Transverse colon (tissue), 4 donors: ENCODE measurements around the gene TNFRSF1B. TPM values are rescaled to one million over a fixed set of nuclear protein-coding genes. Genes with fewer than 3 reads are reported as not detected.
A peak's percentile ranks its signal among the peaks of the same experiment; 100 is the strongest.

ENCODE experiments used
- DNase-seq: peaks from one replicate; pipeline ENCODE4 v3.0.0-alpha.2; 2019
- H3K27ac ChIP-seq, 4 donors: fragments of 200-600 bp; sonication (generic); 2 replicates each; pipeline ENCODE4 v1.5.1; 2016 to 2018; ENCODE audit warnings: inconsistent platforms in 4 of 4
- H3K27me3 ChIP-seq: fragments of 200-600 bp; sonication (generic); 2 replicates; pipeline ENCODE4 v1.5.1; 2017; ENCODE audit warnings: inconsistent platforms
- H3K36me3 ChIP-seq, 4 donors: fragments of 200-600 bp; sonication (generic); 2 replicates each; pipeline ENCODE4 v1.5.1; 2017 to 2019; ENCODE audit warnings: inconsistent platforms in 4 of 4
- H3K4me1 ChIP-seq, 4 donors: fragments of 200-600 bp; sonication (generic); 2 replicates each; pipeline ENCODE4 v1.5.1; 2017 to 2020; ENCODE audit warnings: inconsistent platforms in 4 of 4
- H3K4me3 ChIP-seq, 4 donors: fragments of 200-600 bp; sonication (generic); 1 replicate in 1 of 4; 2 replicates in 3 of 4; pipeline versions ENCODE4 v1.5.1 to v1.6.1; 2017 to 2019; ENCODE audit warnings: inconsistent platforms in 4 of 4
- H3K9me3 ChIP-seq, 2 donors: fragments of 200-600 bp; sonication (generic); 2 replicates each; pipeline ENCODE4 v1.5.1; 2017 to 2019; ENCODE audit warnings: inconsistent platforms in 2 of 2
- EP300 ChIP-seq: sonication (generic); formaldehyde crosslinking; IDR thresholded peaks from one replicate; pipeline ENCODE4 v1.6.1; 2017; ENCODE audit warnings: antibody characterized with exemption, low read depth
- POLR2A ChIP-seq: fragments of 450-650 bp; IDR thresholded peaks from one replicate; pipeline ENCODE4 v1.6.1; 2016; ENCODE audit warnings: antibody characterized with exemption, mild to moderate bottlenecking, moderate library complexity
- POLR2AphosphoS5 ChIP-seq, 3 donors: sonication (generic); formaldehyde crosslinking; IDR thresholded peaks; one replicate each; pipeline ENCODE4 v1.6.1; 2016; ENCODE audit warnings: antibody characterized with exemption in 3 of 3
- WGBS, 2 donors: methylation state at CpG; one replicate each; pipeline ENCODE4 v1.1.5; 2018; ENCODE audit warnings: low coverage in 1 of 2; 5-methylcytosine and 5-hydroxymethylcytosine counted together
- in situ Hi-C, 4 donors: fragments of 200-750 bp; cut with MboI; loops; one replicate each; pipeline versions ENCODE4 v1.15.0 to v1.15.1; 2017; ENCODE audit warnings: low sequenced_read_pairs in 3 of 4, low pct_ligation_motif_present in 1 of 4, low pct_unique_long_range_greater_than_20kb in 1 of 4
- intact Hi-C: fragments of 100-400 bp; cut with DNase I; formaldehyde crosslinking; loops from one replicate; pipeline ENCODE4 v1.15.1; 2023; ENCODE audit warnings: low total_unique reads
- total RNA-seq, 4 donors: library from RNA; depleted of rRNA; stranded (reverse); fragments of >200 nt; gene quantifications; one replicate each; pipeline ENCODE4 v1.1.0, GENCODE V29; 2016
- TF ChIP-seq, protein P1 (sequence below), 5 experiments: fragments of 200-600 bp in 3 of 5; fragments of 450-650 bp in 2 of 5; sonication (generic) in 3 of 5; IDR thresholded peaks; 1 replicate in 2 of 5; 2 replicates in 3 of 5; pipeline ENCODE4 v1.5.1; 2016 to 2017; ENCODE audit warnings: antibody characterized with exemption in 5 of 5, inconsistent platforms in 3 of 5, mild to moderate bottlenecking in 2 of 5, moderate library complexity in 1 of 5

The TNFRSF1B gene
- total RNA-seq, 4 donors from 2014 or later, result 11.1 to 17.3 (median 15.3) TPM

DNA sequence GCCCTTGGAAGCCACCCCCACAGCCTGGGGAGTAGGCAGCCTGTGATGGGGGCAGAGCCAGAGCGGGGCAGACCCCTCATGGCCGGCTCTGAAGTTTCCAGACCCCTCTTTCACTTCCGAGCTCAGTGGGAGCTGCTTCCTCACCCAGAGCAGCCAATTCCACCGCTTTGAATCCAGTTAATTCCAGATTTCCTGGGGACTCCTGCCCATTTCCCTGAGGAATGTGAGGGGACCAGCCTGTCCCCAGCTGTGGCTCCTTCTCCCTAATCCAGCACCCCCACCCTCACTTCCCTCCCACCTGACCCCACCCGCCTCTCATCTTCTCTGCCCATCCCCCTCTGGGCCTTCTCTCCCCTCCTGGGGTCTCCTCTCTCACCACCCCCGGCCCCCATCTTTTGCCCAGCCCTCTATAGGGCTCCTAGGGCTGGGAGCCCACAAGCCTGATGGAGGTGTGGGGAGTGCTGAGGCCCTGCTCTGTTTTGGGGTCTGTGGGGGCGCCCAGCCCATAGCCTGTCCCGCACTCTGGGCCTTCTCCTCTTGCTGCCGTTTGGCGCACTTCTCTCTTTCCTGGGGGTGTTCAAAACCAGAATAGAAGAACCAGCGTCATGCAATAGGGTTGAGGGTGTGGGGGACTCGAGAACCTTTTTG, 26.2 kb upstream of the TNFRSF1B start:
- H3K27me3 ChIP-seq, result no peaks in the 10 kb centered on the region
- H3K9me3 ChIP-seq, result no peaks in the 10 kb centered on the region
- peaks cover 9 to 29% (median 18%) of the 10 kb centered on the region in 4 donors for H3K4me1 ChIP-seq
- no peaks in the 10 kb centered on the region for H3K36me3 ChIP-seq
- DNase-seq, result no peak
- no peak overlapping the region for H3K4me3 ChIP-seq
- no peak for TF ChIP-seq POLR2A
- TF ChIP-seq, protein P1, sequence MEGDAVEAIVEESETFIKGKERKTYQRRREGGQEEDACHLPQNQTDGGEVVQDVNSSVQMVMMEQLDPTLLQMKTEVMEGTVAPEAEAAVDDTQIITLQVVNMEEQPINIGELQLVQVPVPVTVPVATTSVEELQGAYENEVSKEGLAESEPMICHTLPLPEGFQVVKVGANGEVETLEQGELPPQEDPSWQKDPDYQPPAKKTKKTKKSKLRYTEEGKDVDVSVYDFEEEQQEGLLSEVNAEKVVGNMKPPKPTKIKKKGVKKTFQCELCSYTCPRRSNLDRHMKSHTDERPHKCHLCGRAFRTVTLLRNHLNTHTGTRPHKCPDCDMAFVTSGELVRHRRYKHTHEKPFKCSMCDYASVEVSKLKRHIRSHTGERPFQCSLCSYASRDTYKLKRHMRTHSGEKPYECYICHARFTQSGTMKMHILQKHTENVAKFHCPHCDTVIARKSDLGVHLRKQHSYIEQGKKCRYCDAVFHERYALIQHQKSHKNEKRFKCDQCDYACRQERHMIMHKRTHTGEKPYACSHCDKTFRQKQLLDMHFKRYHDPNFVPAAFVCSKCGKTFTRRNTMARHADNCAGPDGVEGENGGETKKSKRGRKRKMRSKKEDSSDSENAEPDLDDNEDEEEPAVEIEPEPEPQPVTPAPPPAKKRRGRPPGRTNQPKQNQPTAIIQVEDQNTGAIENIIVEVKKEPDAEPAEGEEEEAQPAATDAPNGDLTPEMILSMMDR (IDR thresholded peaks at IDR 0.05), result no peak
- TF ChIP-seq POLR2AphosphoS5 (IDR thresholded peaks at IDR 0.05), result no peak
- H3K27ac ChIP-seq, result no peak overlapping the region
- in situ Hi-C loops, result no loop called here
- intact Hi-C loops, result no loop called here
- WGBS, 2 donors, result 86 to 100% methylated on average over 1 to 12 of the region's 12 CpGs

DNA sequence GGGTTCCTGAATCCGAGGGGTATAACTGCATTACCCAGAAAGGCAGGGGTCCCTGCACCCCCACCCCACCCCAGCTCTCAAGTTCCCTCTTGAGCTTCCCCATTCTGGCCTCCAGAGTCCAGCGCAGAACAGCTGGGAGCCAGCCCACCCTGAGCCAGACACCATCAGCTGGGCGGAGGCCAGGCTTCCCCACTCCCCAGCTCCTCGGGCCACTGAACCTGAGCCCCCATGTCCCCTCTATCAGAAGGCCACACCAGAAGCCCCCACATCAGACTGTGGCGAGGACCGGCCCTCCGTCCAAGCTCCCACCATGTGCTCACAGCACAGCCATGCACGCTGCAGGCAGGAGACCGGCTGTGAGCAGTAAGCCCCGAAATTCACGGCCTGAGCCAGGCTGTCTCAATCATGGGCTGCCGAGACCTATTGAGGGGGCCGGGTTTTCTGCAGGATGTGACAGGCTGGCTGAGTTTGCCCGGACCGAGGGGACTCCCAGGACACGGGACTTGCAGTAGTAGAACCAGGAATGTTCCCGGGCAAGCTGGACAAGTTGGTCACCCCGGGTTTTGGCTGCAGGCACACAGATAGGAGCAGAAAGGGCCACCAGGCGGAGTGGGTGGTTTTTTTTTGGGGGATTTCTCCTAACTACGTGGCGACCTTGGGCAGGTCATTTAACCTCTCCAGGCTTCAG, 25.5 kb upstream of the TNFRSF1B start:
- 81 to 100% methylated on average over 2 to 21 of the region's 21 CpGs for WGBS, 2 donors
- in situ Hi-C loops, result no loop called here
- Histone ChIP-seq H3K27me3 (no peaks in the 10 kb centered on the region), H3K4me3 (no peak overlapping the region), H3K9me3 (no peaks in the 10 kb centered on the region), H3K36me3 (no peaks in the 10 kb centered on the region), H3K27ac (no peak overlapping the region), H3K4me1 (peaks cover 7 to 31% (median 18%) of the 10 kb centered on the region in 4 donors)
- TF ChIP-seq, protein P1 (IDR thresholded peaks at IDR 0.05), result no peak
- no peak for TF ChIP-seq POLR2A
- no peak for TF ChIP-seq POLR2AphosphoS5 (IDR thresholded peaks at IDR 0.05)
- no peak for TF ChIP-seq EP300
- intact Hi-C loops, result no loop called here
- no peak for DNase-seq

DNA sequence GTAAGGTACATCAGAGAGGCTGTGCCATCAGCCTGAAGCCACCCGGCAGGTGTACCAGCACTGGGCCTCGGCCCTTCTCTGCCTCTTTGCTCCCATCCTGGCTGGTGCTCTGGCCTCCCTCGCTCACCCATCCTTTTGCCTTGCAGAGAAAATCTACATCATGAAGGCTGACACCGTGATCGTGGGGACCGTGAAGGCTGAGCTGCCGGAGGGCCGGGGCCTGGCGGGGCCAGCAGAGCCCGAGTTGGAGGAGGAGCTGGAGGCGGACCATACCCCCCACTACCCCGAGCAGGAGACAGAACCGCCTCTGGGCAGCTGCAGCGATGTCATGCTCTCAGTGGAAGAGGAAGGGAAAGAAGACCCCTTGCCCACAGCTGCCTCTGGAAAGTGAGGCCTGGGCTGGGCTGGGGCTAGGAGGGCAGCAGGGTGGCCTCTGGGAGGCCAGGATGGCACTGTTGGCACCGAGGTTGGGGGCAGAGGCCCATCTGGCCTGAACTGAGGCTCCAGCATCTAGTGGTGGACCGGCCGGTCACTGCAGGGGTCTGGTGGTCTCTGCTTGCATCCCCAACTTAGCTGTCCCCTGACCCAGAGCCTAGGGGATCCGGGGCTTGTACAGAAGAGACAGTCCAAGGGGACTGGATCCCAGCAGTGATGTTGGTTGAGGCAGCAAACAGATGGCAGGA, 24.5 kb upstream of the TNFRSF1B start:
- Histone ChIP-seq H3K9me3 (no peaks in the 10 kb centered on the region), H3K36me3 (no peaks in the 10 kb centered on the region), H3K4me1 (peaks cover 12 to 41% (median 23%) of the 10 kb centered on the region in 4 donors), H3K4me3 (no peak overlapping the region), H3K27ac (peak overlapping the region in 1 of 4 donors; percentile 81), H3K27me3 (no peaks in the 10 kb centered on the region)
- WGBS, 2 donors, result 86% methylated on average over 18 of the region's 18 CpGs; no CpG with 5 or more reads in 1 of the 2 donors
- DNase-seq, result no peak
- intact Hi-C loops, result no loop called here
- in situ Hi-C loops, result no loop called here
- TF ChIP-seq, protein P1 (IDR thresholded peaks at IDR 0.05), result no peak
- no peak for TF ChIP-seq EP300
- TF ChIP-seq POLR2AphosphoS5 (IDR thresholded peaks at IDR 0.05), result no peak
- no peak for TF ChIP-seq POLR2A

DNA sequence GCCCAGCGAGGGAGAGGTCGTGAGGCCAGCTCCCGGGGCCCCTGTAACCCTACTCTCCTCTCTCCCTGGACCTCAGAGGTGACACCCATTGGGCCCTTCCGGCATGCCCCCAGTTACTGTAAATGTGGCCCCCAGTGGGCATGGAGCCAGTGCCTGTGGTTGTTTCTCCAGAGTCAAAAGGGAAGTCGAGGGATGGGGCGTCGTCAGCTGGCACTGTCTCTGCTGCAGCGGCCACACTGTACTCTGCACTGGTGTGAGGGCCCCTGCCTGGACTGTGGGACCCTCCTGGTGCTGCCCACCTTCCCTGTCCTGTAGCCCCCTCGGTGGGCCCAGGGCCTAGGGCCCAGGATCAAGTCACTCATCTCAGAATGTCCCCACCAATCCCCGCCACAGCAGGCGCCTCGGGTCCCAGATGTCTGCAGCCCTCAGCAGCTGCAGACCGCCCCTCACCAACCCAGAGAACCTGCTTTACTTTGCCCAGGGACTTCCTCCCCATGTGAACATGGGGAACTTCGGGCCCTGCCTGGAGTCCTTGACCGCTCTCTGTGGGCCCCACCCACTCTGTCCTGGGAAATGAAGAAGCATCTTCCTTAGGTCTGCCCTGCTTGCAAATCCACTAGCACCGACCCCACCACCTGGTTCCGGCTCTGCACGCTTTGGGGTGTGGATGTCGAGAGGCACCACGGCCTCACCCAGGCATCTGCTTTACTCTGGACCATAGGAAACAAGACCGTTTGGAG, 23.7 kb upstream of the TNFRSF1B start:
- Histone ChIP-seq H3K9me3 (no peaks in the 10 kb centered on the region), H3K36me3 (no peaks in the 10 kb centered on the region), H3K4me1 (peaks cover 20 to 48% (median 28%) of the 10 kb centered on the region in 4 donors), H3K4me3 (no peak overlapping the region), H3K27me3 (no peaks in the 10 kb centered on the region), H3K27ac (peak overlapping the region; percentile 50 to 81 (median 74))
- no peak for TF ChIP-seq EP300
- TF ChIP-seq POLR2A, result no peak
- TF ChIP-seq, protein P1 (IDR thresholded peaks at IDR 0.05), result no peak
- TF ChIP-seq POLR2AphosphoS5 (IDR thresholded peaks at IDR 0.05), result no peak
- DNase-seq, result no peak
- 78% methylated on average over 21 of the region's 21 CpGs; no CpG with 5 or more reads in 1 of the 2 donors for WGBS, 2 donors
- in situ Hi-C loops (no loop called here), intact Hi-C loops (no loop called here)
